H9 (cell line): ENCODE results near the gene TNIK. TPM values are rescaled to one million over a fixed set of nuclear protein-coding genes. Genes with fewer than 3 reads are reported as not detected.

Experiments used
- DNase-seq: peaks from one replicate; pipeline ENCODE4 v3.0.0-alpha.2; 2017
- H2AFZ ChIP-seq: one replicate; pipeline ENCODE4 v1.6.1; 2013; ENCODE audit warnings: mild to moderate bottlenecking, low read length, control low read depth, moderate library complexity
- H2AK5ac ChIP-seq: 2 replicates; pipeline ENCODE4 v1.6.1; 2013; ENCODE audit warnings: low read length, control low read depth, mixed read lengths; ENCODE audit not compliant: insufficient read length
- H2BK120ac ChIP-seq: one replicate; pipeline ENCODE4 v1.6.1; 2013; ENCODE audit warnings: low read depth, mild to moderate bottlenecking, low read length, control low read depth, inconsistent platforms; ENCODE audit not compliant: poor library complexity, severe bottlenecking
- H2BK12ac ChIP-seq: 2 replicates; pipeline ENCODE4 v1.6.1; 2013; ENCODE audit warnings: low read length, control low read depth, mixed read lengths, low read depth; ENCODE audit not compliant: insufficient read length
- H2BK15ac ChIP-seq: 2 replicates; pipeline ENCODE4 v1.6.1; 2013; ENCODE audit warnings: low read depth, low read length, control low read depth
- H2BK20ac ChIP-seq: one replicate; pipeline ENCODE4 v1.6.1; 2013; ENCODE audit warnings: low read depth, mild to moderate bottlenecking, low read length, control low read depth, inconsistent platforms; ENCODE audit not compliant: poor library complexity, severe bottlenecking
- H2BK5ac ChIP-seq: 2 replicates; pipeline ENCODE4 v1.6.1; 2013; ENCODE audit warnings: low read length, control low read depth, mixed read lengths; ENCODE audit not compliant: insufficient read length
- H3K14ac ChIP-seq: 2 replicates; pipeline ENCODE4 v1.6.1; 2013; ENCODE audit warnings: low read length, control low read depth; ENCODE audit not compliant: insufficient read depth
- H3K18ac ChIP-seq: 2 replicates; pipeline ENCODE4 v1.6.1; 2013; ENCODE audit warnings: low read depth, mild to moderate bottlenecking, mixed read lengths, low read length, control low read depth; ENCODE audit not compliant: insufficient read length
- H3K23ac ChIP-seq: 2 replicates; pipeline ENCODE4 v1.6.1; 2013; ENCODE audit warnings: low read length, control low read depth, mixed read lengths, low read depth; ENCODE audit not compliant: insufficient read length
- H3K23me2 ChIP-seq: 2 replicates; pipeline ENCODE4 v1.6.1; 2013; ENCODE audit warnings: low read depth, mild to moderate bottlenecking, mixed read lengths, low read length, control low read depth; ENCODE audit not compliant: insufficient read length, poor library complexity, severe bottlenecking
- H3K27ac ChIP-seq: 2 replicates; pipeline ENCODE4 v1.5.1; 2013; ENCODE audit warnings: low read length, control low read depth, mixed read lengths, low read depth; ENCODE audit not compliant: insufficient read length
- H3K27me3 ChIP-seq: 2 replicates; pipeline ENCODE4 v1.6.1; 2013; ENCODE audit warnings: low read length, control low read depth, inconsistent platforms; ENCODE audit not compliant: insufficient read depth
- H3K4ac ChIP-seq: 2 replicates; pipeline ENCODE4 v1.6.1; 2013; ENCODE audit warnings: low read depth, mild to moderate bottlenecking, control low read depth, inconsistent platforms, low read length, moderate library complexity
- H3K4me1 ChIP-seq: 2 replicates; pipeline ENCODE4 v1.6.1; 2013; ENCODE audit warnings: low read length, control low read depth, inconsistent platforms; ENCODE audit not compliant: insufficient read depth
- H3K4me2 ChIP-seq: 2 replicates; pipeline ENCODE4 v1.6.1; 2013; ENCODE audit warnings: low read length, control low read depth, mixed read lengths; ENCODE audit not compliant: insufficient read length, insufficient read depth
- H3K56ac ChIP-seq: 2 replicates; pipeline ENCODE4 v1.6.1; 2013; ENCODE audit warnings: low read depth, mild to moderate bottlenecking, mixed read lengths, low read length, control low read depth; ENCODE audit not compliant: insufficient read length
- H3K79me1 ChIP-seq: 2 replicates; pipeline ENCODE4 v1.6.1; 2013; ENCODE audit warnings: low read depth, mild to moderate bottlenecking, moderate library complexity, low read length, control low read depth, inconsistent platforms; ENCODE audit not compliant: insufficient read depth, poor library complexity, severe bottlenecking
- H3K79me2 ChIP-seq: 2 replicates; pipeline ENCODE4 v1.6.1; 2013; ENCODE audit warnings: low read length, control low read depth, inconsistent platforms; ENCODE audit not compliant: insufficient read depth
- H3K9ac ChIP-seq: 2 replicates; pipeline ENCODE4 v1.6.1; 2013; ENCODE audit warnings: low read length, control low read depth, mixed read lengths; ENCODE audit not compliant: insufficient read length; ENCODE audit errors: extremely low read depth
- H3K9me3 ChIP-seq: one replicate; pipeline ENCODE4 v1.6.1; 2013; ENCODE audit warnings: low read depth, low read length, inconsistent platforms; ENCODE audit not compliant: control insufficient read depth
- H3T11ph ChIP-seq: one replicate; pipeline ENCODE4 v1.6.1; 2013; ENCODE audit warnings: mild to moderate bottlenecking, low read length, control low read depth, inconsistent platforms
- H4K20me1 ChIP-seq: one replicate; pipeline ENCODE4 v1.6.1; 2013; ENCODE audit not compliant: control insufficient read depth, insufficient read length, insufficient read depth
- H4K5ac ChIP-seq: 2 replicates; pipeline ENCODE4 v1.6.1; 2013; ENCODE audit warnings: low read depth, mild to moderate bottlenecking, mixed read lengths, low read length, control low read depth; ENCODE audit not compliant: insufficient read length
- H4K8ac ChIP-seq: replicated peaks from 2 replicates; pipeline ENCODE4 v1.6.1; 2013; ENCODE audit warnings: low read length, control low read depth, mixed read lengths, low read depth; ENCODE audit not compliant: insufficient read length
- H4K91ac ChIP-seq: 2 replicates; pipeline ENCODE4 v1.6.1; 2013; ENCODE audit warnings: low read depth, mild to moderate bottlenecking, moderate library complexity, mixed read lengths, low read length, control low read depth; ENCODE audit not compliant: insufficient read length
- H3K27ac Mint-ChIP-seq, 3 experiments: 2 replicates in 2 of 3; 3 replicates in 1 of 3; pipeline ENCODE4 v1.8.0; 2020 to 2021; ENCODE audit warnings: mixed read lengths in 3 of 3, mild to moderate bottlenecking in 1 of 3, moderate library complexity in 1 of 3
- H3K27me3 Mint-ChIP-seq: 2 replicates; pipeline ENCODE4 v1.8.0; 2021; ENCODE audit warnings: low read depth, mild to moderate bottlenecking, moderate library complexity, mixed read lengths
- H3K36me3 Mint-ChIP-seq, 3 experiments: 2 replicates in 2 of 3; 3 replicates in 1 of 3; pipeline ENCODE4 v1.8.0; 2020 to 2021; ENCODE audit warnings: low read depth in 3 of 3, mixed read lengths in 3 of 3; ENCODE audit not compliant: insufficient read depth in 1 of 3
- H3K4me1 Mint-ChIP-seq, 2 experiments: 2 replicates each; pipeline ENCODE4 v1.8.0; 2020; ENCODE audit warnings: mixed read lengths in 2 of 2
- H3K4me3 Mint-ChIP-seq, 2 experiments: 2 replicates in 1 of 2; 3 replicates in 1 of 2; pipeline ENCODE4 v1.8.0; 2020 to 2021; ENCODE audit warnings: mild to moderate bottlenecking in 2 of 2, mixed read lengths in 2 of 2, moderate library complexity in 1 of 2
- H3K9me3 Mint-ChIP-seq, 2 experiments: 2 replicates in 1 of 2; 3 replicates in 1 of 2; pipeline ENCODE4 v1.8.0; 2020; ENCODE audit warnings: mild to moderate bottlenecking in 2 of 2, mixed read lengths in 2 of 2, moderate library complexity in 1 of 2
- WGBS: extraction: QIAGEN DNeasy Blood & Tissue Kit; methylation state at CpG from one replicate; pipeline ENCODE4 v1.1.7; 2013; ENCODE audit warnings: missing lambda C conversion rate, low lambda C conversion rate, mixed read lengths; ENCODE audit not compliant: insufficient read length; ENCODE audit errors: extremely low coverage; 5-methylcytosine and 5-hydroxymethylcytosine counted together
- total RNA-seq: library from RNA; stranded (reverse); gene quantifications from 2 replicates; pipeline ENCODE4 v1.2.1, GENCODE V29; 2021
- TF ChIP-seq, protein P1 (sequence below): fragments of 200-600 bp; sonication (generic); conservative IDR thresholded peaks from 3 replicates; pipeline ENCODE4 v1.8.0; 2021; ENCODE audit warnings: antibody characterized with exemption, mild to moderate bottlenecking

TNIK gene
- total RNA-seq, 1 experiment from 2014 or later: 15.9 TPM

DNA sequence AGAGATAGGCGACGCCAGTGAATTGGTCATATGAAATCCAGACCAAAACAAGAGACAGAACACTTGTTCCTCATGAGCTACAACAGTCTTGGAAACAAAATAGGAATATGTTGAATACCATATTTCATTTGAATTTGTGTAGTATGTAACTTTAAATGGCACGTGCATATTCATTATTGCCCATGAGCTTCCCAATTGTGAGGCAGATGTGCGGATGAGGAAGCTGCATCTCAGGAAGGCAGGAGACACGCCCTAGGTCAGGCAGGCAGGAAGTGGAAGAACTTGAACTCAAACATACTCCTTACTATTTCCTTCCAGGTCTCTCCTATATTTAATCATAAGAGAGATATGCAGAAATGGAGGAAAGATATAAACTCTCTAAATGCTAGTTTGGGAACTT is 326.9 kb downstream of the TNIK start:
- Mint-ChIP-seq H3K4me3 (no peak overlapping the region), H3K27ac (no peak overlapping the region), H3K36me3 (peaks cover 0 to 8% (median 3%) of the 10 kb centered on the region in 3 experiments; a peak in 2 of 7 replicates), H3K27me3 (no peaks in the 10 kb centered on the region), H3K9me3 (no peaks in the 10 kb centered on the region), H3K4me1 (peaks cover 0 to 5% of the 10 kb centered on the region in 2 experiments; a peak in 2 of 4 replicates)
- H4K8ac ChIP-seq: no peak overlapping the region
- TF ChIP-seq, protein P1, sequence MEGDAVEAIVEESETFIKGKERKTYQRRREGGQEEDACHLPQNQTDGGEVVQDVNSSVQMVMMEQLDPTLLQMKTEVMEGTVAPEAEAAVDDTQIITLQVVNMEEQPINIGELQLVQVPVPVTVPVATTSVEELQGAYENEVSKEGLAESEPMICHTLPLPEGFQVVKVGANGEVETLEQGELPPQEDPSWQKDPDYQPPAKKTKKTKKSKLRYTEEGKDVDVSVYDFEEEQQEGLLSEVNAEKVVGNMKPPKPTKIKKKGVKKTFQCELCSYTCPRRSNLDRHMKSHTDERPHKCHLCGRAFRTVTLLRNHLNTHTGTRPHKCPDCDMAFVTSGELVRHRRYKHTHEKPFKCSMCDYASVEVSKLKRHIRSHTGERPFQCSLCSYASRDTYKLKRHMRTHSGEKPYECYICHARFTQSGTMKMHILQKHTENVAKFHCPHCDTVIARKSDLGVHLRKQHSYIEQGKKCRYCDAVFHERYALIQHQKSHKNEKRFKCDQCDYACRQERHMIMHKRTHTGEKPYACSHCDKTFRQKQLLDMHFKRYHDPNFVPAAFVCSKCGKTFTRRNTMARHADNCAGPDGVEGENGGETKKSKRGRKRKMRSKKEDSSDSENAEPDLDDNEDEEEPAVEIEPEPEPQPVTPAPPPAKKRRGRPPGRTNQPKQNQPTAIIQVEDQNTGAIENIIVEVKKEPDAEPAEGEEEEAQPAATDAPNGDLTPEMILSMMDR: no peak
- no peaks in the 10 kb centered on the region for H4K20me1 ChIP-seq
- H3K9me3 ChIP-seq: no peaks in the 10 kb centered on the region
- no peak overlapping the region for H3K18ac ChIP-seq
- H2AFZ ChIP-seq: no peak overlapping the region
- no peak overlapping the region for H2BK20ac ChIP-seq
- H3K9ac ChIP-seq: no peak overlapping the region
- no peak overlapping the region for H4K91ac ChIP-seq
- no peak overlapping the region for H3K4ac ChIP-seq
- no CpG with 5 or more reads among the region's 5 CpGs for WGBS
- no peaks in the 10 kb centered on the region for H3K23me2 ChIP-seq
- no peak overlapping the region for H2BK120ac ChIP-seq
- no peak overlapping the region for H2BK15ac ChIP-seq
- H3K4me2 ChIP-seq: no peak overlapping the region
- no peaks in the 10 kb centered on the region for H3K79me1 ChIP-seq
- H4K5ac ChIP-seq: no peak overlapping the region
- H3T11ph ChIP-seq: no peak overlapping the region
- H3K56ac ChIP-seq: no peak overlapping the region
- H3K4me1 ChIP-seq: no peaks in the 10 kb centered on the region; the same call in 1 of the 2 replicates
- H2BK12ac ChIP-seq: no peak overlapping the region
- H3K27me3 ChIP-seq: no peaks in the 10 kb centered on the region
- H3K23ac ChIP-seq: no peak overlapping the region
- no peak overlapping the region for H2AK5ac ChIP-seq
- H3K27ac ChIP-seq: no peak overlapping the region
- no peak for DNase-seq
- H3K79me2 ChIP-seq: no peaks in the 10 kb centered on the region
- no peak overlapping the region for H3K14ac ChIP-seq
- no peak overlapping the region for H2BK5ac ChIP-seq
